HepG2 (cell line): ENCODE data around the gene DHTKD1. TPM values are rescaled to one million over a fixed set of nuclear protein-coding genes. Genes with fewer than 3 reads are reported as not detected.
A peak's percentile ranks its signal among the peaks of the same experiment; 100 is the strongest.

Experiments
- CHCHD3 ChIP-seq: sonication (generic); formaldehyde crosslinking; IDR thresholded peaks from 2 replicates; pipeline ENCODE4 v1.8.0; 2022; ENCODE audit warnings: mild to moderate bottlenecking, missing genetic modification reagents, moderate library complexity
- CREM ChIP-seq, 2 experiments: sonication (generic) in 1 of 2; formaldehyde crosslinking in 1 of 2; IDR thresholded peaks; 2 replicates each; pipeline versions ENCODE4 v1.4.0 to v1.6.1; 2016 to 2020; ENCODE audit warnings: antibody characterized with exemption in 1 of 2, mild to moderate bottlenecking in 1 of 2, missing genetic modification reagents in 1 of 2
- MAFK ChIP-seq, 2 experiments: IDR thresholded peaks in 1 of 2; conservative IDR thresholded peaks in 1 of 2; 2 replicates each; pipeline ENCODE4 v1.6.1; 2011; ENCODE audit warnings: improper control_type of control experiment in 2 of 2, low read length in 2 of 2
- POLR2G ChIP-seq: fragments of 200-400 bp; formaldehyde crosslinking; IDR thresholded peaks from 2 replicates; pipeline ENCODE4 v1.6.1; 2018; ENCODE audit warnings: mild to moderate bottlenecking, low read depth, low read length, moderate library complexity
- SMARCE1 ChIP-seq: fragments of 450-650 bp; IDR thresholded peaks from 2 replicates; pipeline ENCODE4 v1.6.1; 2017; ENCODE audit warnings: borderline replicate concordance
- polyA plus RNA-seq, 8 experiments: library from polyadenylated mRNA; depleted of rRNA in 3 of 8; stranded (reverse) in 7 of 8; unstranded in 1 of 8; fragments of >200 nt; fragmentation: Illumina TruSeq in 4 of 8; extraction: Trizol in 4 of 8; gene quantifications; 2 replicates each; pipeline versions ENCODE4 v1.2.1 to v1.2.3, GENCODE V29; 2011 to 2016; ENCODE audit warnings: low read depth in 4 of 8, missing spikeins in 1 of 8, mixed read lengths in 1 of 8; ENCODE audit not compliant: insufficient read depth in 1 of 8
- total RNA-seq, 5 experiments: library from RNA; depleted of rRNA; stranded (reverse); fragments of >200 nt; fragmentation: Illumina TruSeq; extraction: Trizol; gene quantifications; 2 replicates each; pipeline ENCODE4 v1.2.3, GENCODE V29; 2016; ENCODE audit warnings: low read depth in 1 of 5
- TF ChIP-seq, protein P1 (sequence below), 2 experiments: fragments of 450-650 bp in 1 of 2; sonication (generic) in 1 of 2; formaldehyde crosslinking; IDR thresholded peaks; 2 replicates each; pipeline versions ENCODE4 v1.5.0 to v1.8.0; 2020 to 2022; ENCODE audit warnings: mild to moderate bottlenecking in 1 of 2, missing genetic modification reagents in 1 of 2
- TF ChIP-seq, protein P2 (sequence below): sonication (generic); formaldehyde crosslinking; IDR thresholded peaks from 2 replicates; pipeline ENCODE4 v1.4.0; 2020; ENCODE audit warnings: missing genetic modification reagents
- TF ChIP-seq, protein P3 (sequence below): sonication (generic); formaldehyde crosslinking; IDR thresholded peaks from 2 replicates; pipeline ENCODE4 v1.5.0; 2020; ENCODE audit warnings: mild to moderate bottlenecking, missing genetic modification reagents
- TF ChIP-seq, protein P4 (sequence below): sonication (generic); formaldehyde crosslinking; IDR thresholded peaks from 2 replicates; pipeline ENCODE4 v1.5.0; 2020; ENCODE audit warnings: missing genetic modification reagents
- TF ChIP-seq, protein P5 (sequence below): sonication (generic); formaldehyde crosslinking; IDR thresholded peaks from 2 replicates; pipeline ENCODE4 v1.4.0; 2020; ENCODE audit warnings: missing genetic modification reagents, borderline replicate concordance
- TF ChIP-seq, protein P6 (sequence below): sonication (generic); formaldehyde crosslinking; IDR thresholded peaks from 2 replicates; pipeline ENCODE4 v1.9.0; 2022; ENCODE audit warnings: missing genetic modification reagents, mild to moderate bottlenecking, borderline replicate concordance
- TF ChIP-seq, protein P7 (sequence below): sonication (generic); formaldehyde crosslinking; IDR thresholded peaks from 2 replicates; pipeline ENCODE4 v1.8.0; 2022; ENCODE audit warnings: low read depth, missing genetic modification reagents

The DHTKD1 gene
- total and polyA plus RNA-seq, 2 of the 13 experiments (the other 11 are each of a cell fraction or from before 2014, with no cell fraction given) = 9.6 to 14.1 TPM

DNA sequence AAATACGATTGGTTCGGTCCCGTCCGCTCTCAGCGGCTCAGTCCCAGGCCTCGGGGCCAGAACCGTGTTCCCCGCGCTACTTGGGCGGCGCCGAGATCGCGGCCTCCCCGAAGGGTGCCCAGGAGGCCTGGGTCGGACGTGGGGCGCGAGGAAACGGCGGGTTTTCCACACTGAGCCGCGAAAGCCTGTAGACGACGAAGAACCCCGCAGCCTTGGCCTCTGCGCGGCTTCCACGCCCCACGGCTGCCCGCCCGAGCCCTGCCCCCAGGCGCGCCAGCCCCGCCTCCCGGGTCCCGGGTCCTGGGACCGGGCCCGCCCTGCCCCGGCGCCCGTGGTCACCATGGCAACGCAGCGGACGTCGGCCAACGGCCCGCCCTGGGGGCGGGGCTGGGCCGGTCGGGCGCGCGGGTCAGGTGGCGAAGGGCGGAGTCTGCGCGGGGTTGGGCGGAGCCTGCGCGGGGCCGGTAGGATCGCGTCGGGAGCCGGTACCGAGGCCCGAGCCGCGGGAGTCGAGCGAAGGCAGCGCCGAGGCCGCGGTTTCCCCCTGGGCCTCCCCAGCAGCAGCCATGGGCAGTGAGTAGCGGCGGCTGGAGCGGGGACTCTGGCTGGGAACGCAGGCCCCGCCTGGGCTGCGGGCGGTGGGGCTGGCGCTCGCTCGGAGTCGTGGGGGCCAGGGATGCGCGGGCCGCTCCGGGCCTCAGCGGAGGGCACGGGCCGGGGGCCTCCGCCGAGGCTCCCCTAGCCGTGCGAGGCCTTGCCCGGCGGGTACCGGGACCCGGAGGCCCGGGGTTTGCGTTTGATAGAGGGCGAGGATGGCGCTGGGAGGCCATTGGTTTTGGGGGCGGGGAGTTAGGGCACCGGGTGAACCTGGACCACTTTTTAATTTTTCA lies 60.7 kb downstream of the DHTKD1 start, which contains the start of gene SEC61A2 (continued):
- TF ChIP-seq, protein P1, sequence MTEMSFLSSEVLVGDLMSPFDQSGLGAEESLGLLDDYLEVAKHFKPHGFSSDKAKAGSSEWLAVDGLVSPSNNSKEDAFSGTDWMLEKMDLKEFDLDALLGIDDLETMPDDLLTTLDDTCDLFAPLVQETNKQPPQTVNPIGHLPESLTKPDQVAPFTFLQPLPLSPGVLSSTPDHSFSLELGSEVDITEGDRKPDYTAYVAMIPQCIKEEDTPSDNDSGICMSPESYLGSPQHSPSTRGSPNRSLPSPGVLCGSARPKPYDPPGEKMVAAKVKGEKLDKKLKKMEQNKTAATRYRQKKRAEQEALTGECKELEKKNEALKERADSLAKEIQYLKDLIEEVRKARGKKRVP (CRISPR knock-in tag; IDR thresholded peaks at IDR 0.05) = no peak
- TF ChIP-seq CREM (IDR thresholded peaks at IDR 0.05) (no peak), CREM (CRISPR knock-in tag; IDR thresholded peaks at IDR 0.05) (no peak), SMARCE1 (no peak), CHCHD3 (CRISPR knock-in tag) (no peak), MAFK (conservative IDR thresholded peaks at IDR 0.05 in 1 of 2, IDR thresholded peaks at IDR 0.05 in 1 of 2; ENCODE audit: low read length in 2 of 2) (no peak), POLR2G (peak; percentile 84)
- TF ChIP-seq, protein P2, sequence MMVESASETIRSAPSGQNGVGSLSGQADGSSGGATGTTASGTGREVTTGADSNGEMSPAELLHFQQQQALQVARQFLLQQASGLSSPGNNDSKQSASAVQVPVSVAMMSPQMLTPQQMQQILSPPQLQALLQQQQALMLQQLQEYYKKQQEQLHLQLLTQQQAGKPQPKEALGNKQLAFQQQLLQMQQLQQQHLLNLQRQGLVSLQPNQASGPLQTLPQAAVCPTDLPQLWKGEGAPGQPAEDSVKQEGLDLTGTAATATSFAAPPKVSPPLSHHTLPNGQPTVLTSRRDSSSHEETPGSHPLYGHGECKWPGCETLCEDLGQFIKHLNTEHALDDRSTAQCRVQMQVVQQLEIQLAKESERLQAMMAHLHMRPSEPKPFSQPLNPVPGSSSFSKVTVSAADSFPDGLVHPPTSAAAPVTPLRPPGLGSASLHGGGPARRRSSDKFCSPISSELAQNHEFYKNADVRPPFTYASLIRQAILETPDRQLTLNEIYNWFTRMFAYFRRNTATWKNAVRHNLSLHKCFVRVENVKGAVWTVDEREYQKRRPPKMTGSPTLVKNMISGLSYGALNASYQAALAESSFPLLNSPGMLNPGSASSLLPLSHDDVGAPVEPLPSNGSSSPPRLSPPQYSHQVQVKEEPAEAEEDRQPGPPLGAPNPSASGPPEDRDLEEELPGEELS = no peak
- TF ChIP-seq, protein P3, sequence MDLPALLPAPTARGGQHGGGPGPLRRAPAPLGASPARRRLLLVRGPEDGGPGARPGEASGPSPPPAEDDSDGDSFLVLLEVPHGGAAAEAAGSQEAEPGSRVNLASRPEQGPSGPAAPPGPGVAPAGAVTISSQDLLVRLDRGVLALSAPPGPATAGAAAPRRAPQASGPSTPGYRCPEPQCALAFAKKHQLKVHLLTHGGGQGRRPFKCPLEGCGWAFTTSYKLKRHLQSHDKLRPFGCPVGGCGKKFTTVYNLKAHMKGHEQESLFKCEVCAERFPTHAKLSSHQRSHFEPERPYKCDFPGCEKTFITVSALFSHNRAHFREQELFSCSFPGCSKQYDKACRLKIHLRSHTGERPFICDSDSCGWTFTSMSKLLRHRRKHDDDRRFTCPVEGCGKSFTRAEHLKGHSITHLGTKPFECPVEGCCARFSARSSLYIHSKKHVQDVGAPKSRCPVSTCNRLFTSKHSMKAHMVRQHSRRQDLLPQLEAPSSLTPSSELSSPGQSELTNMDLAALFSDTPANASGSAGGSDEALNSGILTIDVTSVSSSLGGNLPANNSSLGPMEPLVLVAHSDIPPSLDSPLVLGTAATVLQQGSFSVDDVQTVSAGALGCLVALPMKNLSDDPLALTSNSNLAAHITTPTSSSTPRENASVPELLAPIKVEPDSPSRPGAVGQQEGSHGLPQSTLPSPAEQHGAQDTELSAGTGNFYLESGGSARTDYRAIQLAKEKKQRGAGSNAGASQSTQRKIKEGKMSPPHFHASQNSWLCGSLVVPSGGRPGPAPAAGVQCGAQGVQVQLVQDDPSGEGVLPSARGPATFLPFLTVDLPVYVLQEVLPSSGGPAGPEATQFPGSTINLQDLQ = no peak
- TF ChIP-seq, protein P4, sequence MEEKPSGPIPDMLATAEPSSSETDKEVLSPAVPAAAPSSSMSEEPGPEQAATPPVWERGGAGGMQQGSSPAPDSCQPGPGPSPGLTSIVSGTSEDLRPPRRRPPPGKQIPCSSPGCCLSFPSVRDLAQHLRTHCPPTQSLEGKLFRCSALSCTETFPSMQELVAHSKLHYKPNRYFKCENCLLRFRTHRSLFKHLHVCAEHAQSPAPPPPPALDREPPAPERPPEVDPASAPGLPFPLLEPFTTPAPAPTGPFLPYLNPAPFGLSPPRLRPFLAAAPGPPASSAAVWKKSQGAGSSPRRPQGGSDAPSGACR (CRISPR knock-in tag) = no peak
- TF ChIP-seq, protein P5, sequence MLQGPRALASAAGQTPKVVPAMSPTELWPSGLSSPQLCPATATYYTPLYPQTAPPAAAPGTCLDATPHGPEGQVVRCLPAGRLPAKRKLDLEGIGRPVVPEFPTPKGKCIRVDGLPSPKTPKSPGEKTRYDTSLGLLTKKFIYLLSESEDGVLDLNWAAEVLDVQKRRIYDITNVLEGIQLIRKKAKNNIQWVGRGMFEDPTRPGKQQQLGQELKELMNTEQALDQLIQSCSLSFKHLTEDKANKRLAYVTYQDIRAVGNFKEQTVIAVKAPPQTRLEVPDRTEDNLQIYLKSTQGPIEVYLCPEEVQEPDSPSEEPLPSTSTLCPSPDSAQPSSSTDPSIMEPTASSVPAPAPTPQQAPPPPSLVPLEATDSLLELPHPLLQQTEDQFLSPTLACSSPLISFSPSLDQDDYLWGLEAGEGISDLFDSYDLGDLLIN = peak; percentile 75; the same call in 1 of the 2 replicates
- TF ChIP-seq, protein P6, sequence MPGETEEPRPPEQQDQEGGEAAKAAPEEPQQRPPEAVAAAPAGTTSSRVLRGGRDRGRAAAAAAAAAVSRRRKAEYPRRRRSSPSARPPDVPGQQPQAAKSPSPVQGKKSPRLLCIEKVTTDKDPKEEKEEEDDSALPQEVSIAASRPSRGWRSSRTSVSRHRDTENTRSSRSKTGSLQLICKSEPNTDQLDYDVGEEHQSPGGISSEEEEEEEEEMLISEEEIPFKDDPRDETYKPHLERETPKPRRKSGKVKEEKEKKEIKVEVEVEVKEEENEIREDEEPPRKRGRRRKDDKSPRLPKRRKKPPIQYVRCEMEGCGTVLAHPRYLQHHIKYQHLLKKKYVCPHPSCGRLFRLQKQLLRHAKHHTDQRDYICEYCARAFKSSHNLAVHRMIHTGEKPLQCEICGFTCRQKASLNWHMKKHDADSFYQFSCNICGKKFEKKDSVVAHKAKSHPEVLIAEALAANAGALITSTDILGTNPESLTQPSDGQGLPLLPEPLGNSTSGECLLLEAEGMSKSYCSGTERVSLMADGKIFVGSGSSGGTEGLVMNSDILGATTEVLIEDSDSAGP (CRISPR knock-in tag) = no peak
- TF ChIP-seq, protein P7, sequence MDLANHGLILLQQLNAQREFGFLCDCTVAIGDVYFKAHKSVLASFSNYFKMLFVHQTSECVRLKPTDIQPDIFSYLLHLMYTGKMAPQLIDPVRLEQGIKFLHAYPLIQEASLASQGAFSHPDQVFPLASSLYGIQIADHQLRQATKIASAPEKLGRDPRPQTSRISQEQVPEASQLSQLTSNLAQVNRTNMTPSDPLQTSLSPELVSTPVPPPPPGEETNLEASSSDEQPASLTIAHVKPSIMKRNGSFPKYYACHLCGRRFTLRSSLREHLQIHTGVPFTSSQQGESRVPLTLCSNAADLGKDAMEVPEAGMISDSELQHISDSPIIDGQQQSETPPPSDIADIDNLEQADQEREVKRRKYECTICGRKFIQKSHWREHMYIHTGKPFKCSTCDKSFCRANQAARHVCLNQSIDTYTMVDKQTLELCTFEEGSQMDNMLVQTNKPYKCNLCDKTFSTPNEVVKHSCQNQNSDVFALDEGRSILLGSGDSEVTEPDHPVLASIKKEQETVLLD (CRISPR knock-in tag) = 0 out of 2 replicates have a peak, but pooled peaks have one; percentile 56
